HL-60 (cell line): ENCODE measurements around the gene CTSL.
"Not testable (repeated sequence)": the region's sequence is repeated elsewhere in the genome, so short reads cannot be mapped to it uniquely, and the experiment has no call there.

ENCODE experiments used
- DNase-seq, 2 experiments: peaks; one replicate each; pipeline ENCODE4 v3.0.0-alpha.2; 2010 to 2020; ENCODE audit warnings: low read depth in 1 of 2, low spot score in 1 of 2
- H3K27ac ChIP-seq: fragments of 250-450 bp; sonication (Bioruptor Pico); replicated peaks from 2 replicates; pipeline ENCODE4 v1.5.1; 2020; ENCODE audit warnings: mild to moderate bottlenecking, moderate library complexity
- H3K27me3 ChIP-seq: fragments of 250-450 bp; sonication (Bioruptor Pico); 2 replicates; pipeline ENCODE4 v1.5.1; 2021; ENCODE audit warnings: mild to moderate bottlenecking, moderate library complexity; ENCODE audit not compliant: insufficient read depth, poor library complexity, severe bottlenecking
- H3K4me3 ChIP-seq: replicated peaks from 2 replicates; pipeline ENCODE4 v1.5.1; 2011; ENCODE audit warnings: mild to moderate bottlenecking, control low read depth, low read length; ENCODE audit not compliant: insufficient read depth
- CTCF ChIP-seq: IDR thresholded peaks from one replicate; pipeline ENCODE4 v1.5.1; 2011; ENCODE audit warnings: low read length, control low read depth, inconsistent platforms; ENCODE audit not compliant: insufficient read depth
- GABPA ChIP-seq: IDR thresholded peaks from 2 replicates; pipeline ENCODE4 v1.6.1; 2012; ENCODE audit warnings: low read depth
- POLR2AphosphoS5 ChIP-seq: IDR thresholded peaks from 2 replicates; pipeline ENCODE4 v1.6.1; 2012; ENCODE audit warnings: low read depth
- SPI1 ChIP-seq: IDR thresholded peaks from 2 replicates; pipeline ENCODE4 v1.6.1; 2012; ENCODE audit warnings: low read depth, mild to moderate bottlenecking, borderline replicate concordance
- TF ChIP-seq, protein P1 (sequence below): IDR thresholded peaks from 2 replicates; pipeline ENCODE4 v1.6.1; 2012; ENCODE audit warnings: low read depth; ENCODE audit not compliant: insufficient replicate concordance

Gene CTSL

GRCh38 chr9:87751423-87751822 lies 25.5 kb downstream of the CTSL start:
- Histone ChIP-seq H3K27ac (no peak overlapping the region), H3K4me3 (no peak overlapping the region), H3K27me3 (no peaks in the 10 kb centered on the region)
- DNase-seq, result no peak
- no peak for TF ChIP-seq GABPA
- no peak for TF ChIP-seq SPI1
- no peak for TF ChIP-seq POLR2AphosphoS5
- TF ChIP-seq, protein P1, sequence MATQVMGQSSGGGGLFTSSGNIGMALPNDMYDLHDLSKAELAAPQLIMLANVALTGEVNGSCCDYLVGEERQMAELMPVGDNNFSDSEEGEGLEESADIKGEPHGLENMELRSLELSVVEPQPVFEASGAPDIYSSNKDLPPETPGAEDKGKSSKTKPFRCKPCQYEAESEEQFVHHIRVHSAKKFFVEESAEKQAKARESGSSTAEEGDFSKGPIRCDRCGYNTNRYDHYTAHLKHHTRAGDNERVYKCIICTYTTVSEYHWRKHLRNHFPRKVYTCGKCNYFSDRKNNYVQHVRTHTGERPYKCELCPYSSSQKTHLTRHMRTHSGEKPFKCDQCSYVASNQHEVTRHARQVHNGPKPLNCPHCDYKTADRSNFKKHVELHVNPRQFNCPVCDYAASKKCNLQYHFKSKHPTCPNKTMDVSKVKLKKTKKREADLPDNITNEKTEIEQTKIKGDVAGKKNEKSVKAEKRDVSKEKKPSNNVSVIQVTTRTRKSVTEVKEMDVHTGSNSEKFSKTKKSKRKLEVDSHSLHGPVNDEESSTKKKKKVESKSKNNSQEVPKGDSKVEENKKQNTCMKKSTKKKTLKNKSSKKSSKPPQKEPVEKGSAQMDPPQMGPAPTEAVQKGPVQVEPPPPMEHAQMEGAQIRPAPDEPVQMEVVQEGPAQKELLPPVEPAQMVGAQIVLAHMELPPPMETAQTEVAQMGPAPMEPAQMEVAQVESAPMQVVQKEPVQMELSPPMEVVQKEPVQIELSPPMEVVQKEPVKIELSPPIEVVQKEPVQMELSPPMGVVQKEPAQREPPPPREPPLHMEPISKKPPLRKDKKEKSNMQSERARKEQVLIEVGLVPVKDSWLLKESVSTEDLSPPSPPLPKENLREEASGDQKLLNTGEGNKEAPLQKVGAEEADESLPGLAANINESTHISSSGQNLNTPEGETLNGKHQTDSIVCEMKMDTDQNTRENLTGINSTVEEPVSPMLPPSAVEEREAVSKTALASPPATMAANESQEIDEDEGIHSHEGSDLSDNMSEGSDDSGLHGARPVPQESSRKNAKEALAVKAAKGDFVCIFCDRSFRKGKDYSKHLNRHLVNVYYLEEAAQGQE, result no peak
- TF ChIP-seq CTCF, result no peak

DNA sequence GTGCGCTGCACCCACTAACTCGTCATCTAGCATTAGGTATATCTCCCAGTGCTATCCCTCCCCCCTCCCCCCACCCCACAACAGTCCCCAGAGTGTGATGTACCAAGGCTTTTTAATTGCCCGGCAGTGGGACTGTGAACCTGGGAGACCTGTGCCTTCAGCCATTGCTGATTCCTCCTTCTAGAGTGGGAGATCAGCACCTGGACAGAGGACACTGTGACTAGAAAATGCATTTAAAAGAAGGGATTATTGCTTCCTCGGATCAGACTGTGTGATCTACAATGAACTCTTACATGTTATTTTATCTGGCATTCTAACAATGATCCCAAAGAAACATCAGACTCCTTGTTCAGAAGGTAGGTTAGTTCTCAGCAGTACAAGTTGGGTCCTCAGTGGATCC lies 25.9 kb downstream of the CTSL start:
- Histone ChIP-seq H3K27me3 (no peaks in the 10 kb centered on the region), H3K4me3 (no peak overlapping the region), H3K27ac (no peak overlapping the region)
- TF ChIP-seq GABPA, result no peak
- TF ChIP-seq, protein P1, result peak; percentile 77
- no peak for DNase-seq

DNA sequence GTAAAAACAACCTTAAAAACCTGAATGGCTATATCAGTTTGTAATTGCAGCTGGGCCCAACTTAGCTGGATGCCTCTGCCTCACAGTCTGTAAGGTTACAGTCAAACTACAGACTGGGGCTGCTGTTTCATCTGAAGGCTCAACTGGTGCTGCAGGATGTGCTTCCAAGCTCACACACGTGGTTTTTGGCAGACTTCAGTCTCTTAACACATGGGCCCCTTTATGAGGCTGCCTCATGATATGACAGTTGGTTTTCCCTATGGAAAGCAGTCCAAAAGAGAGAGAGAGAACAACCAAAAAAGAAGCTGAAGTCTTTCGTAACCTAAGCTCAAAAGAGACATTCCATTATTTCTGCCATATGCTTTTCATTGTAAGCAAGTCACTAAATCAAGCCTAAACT lies 27.4 kb downstream of the CTSL start:
- Histone ChIP-seq H3K27ac (no peak overlapping the region), H3K4me3 (no peak overlapping the region), H3K27me3 (no peaks in the 10 kb centered on the region)
- TF ChIP-seq POLR2AphosphoS5 (no peak), GABPA (no peak), SPI1 (no peak), CTCF (no peak)
- TF ChIP-seq, protein P1, result no peak
- DNase-seq, result no peak

DNA sequence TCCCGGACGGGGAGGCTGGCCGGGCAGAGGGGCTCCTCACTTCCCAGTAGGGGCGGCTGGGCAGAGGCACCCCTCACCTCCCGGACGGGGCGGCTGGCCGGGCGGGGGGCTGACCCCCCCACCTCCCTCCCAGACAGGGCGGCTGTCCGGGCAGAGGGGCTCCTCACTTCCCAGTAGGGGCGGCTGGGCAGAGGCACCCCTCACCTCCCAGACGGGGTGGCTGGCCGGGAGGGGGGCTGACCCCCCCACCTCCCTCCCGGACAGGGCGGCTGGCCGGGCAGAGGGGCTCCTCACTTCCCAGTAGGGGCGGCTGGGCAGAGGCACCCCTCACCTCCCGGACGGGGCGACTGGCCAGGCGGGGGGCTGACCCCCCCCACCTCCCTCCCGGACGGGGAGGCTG lies 32.4 kb downstream of the CTSL start:
- H3K4me3 ChIP-seq, DNase-seq, H3K27ac ChIP-seq, H3K27me3 ChIP-seq: not testable (repeated sequence)

- not testable (repeated sequence) for H3K4me3 ChIP-seq, DNase-seq, H3K27me3 ChIP-seq, H3K27ac ChIP-seq
Measured at GRCh38 chr9:87759980-87760379, 34.1 kb downstream of the CTSL start.
